Left forelimb (tissue), 1 donor: Measurements from ENCODE around the gene OR4C46.
"Not testable (repeated sequence)": the region's sequence is repeated elsewhere in the genome, so short reads cannot be mapped to it uniquely, and the experiment has no call there.

Experiments
- DNase-seq: peaks from one replicate; pipeline ENCODE4 v3.0.0-alpha.2; 2018; ENCODE audit warnings: low spot score

Gene OR4C46

DNA sequence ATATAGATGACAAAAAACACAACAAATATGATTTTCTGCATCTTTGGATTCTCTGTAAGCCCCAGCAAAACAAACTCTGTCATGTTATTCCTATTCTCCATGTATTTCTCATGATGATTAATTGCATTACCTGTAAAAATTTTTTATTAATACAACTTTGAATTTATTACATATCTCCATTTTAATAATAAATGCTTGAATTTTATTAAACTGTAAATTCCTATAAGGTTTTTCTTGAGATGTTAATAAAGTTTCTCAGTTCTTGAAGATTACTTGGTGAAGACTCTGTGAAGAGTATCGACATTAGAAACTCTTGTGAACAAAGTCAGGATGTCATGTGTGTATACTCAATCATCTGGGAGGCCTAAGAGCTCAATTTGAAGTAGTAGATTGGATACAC is at the start of gene OR4C46:
OR4C46 (minus strand) TSS at position 101 of the 400 bp plus-strand sequence; CDS start at position 101, 0 bp downstream.
- DNase-seq, result no peak

DNA sequence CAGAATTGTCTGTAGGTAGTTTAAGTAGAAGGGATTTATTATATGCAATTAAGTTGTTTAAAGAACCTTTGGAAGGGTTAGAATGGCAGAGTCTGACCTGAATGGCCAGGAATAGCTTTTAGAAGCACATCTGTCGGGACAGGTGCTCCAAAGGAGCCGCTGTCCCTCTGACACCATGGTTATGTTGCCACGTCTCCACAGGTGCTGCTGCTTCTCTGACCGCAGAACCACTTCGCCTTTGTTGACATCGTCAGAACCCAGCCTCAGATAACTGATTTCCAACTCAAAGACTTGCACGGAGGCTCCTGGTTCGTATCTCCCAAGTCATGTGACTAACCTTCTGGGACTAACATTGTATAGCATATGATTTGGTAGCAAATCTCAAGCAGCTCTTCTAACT is 41.8 kb upstream of the OR4C46 start:
- not testable (repeated sequence) for DNase-seq

GRCh38 chr11:54561439-54561838 is 42.4 kb downstream of the OR4C46 start:
- not testable (repeated sequence) for DNase-seq

DNA sequence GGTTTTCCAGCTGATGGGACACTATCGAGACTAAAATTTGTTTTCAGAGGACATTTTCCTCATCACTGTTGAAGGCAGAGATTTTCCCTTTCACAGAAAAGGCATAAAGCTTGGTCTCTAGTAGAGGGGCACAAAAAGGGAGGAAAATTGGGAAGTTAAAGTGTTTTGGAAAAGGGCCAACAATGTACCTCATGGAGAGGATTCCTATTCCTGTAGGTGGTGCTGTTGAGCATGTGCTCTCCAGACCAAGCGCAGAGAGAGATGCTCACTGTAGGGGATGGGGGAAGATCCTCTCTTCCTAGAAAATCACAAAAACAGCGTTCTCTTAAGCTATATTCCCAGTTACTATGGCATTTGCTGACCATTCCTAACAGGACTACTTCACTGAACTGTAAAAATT is 44.9 kb downstream of the OR4C46 start:
- no peak for DNase-seq

- no peak for DNase-seq
These were observed 45.4 kb downstream of the OR4C46 start for GRCh38 chr11:54558407-54558806.
